ENCODE results near the gene SLC2A5.
"Not testable (repeated sequence)": the region's sequence is repeated elsewhere in the genome, so short reads cannot be mapped to it uniquely, and the experiment has no call there.

The SLC2A5 gene

DNA sequence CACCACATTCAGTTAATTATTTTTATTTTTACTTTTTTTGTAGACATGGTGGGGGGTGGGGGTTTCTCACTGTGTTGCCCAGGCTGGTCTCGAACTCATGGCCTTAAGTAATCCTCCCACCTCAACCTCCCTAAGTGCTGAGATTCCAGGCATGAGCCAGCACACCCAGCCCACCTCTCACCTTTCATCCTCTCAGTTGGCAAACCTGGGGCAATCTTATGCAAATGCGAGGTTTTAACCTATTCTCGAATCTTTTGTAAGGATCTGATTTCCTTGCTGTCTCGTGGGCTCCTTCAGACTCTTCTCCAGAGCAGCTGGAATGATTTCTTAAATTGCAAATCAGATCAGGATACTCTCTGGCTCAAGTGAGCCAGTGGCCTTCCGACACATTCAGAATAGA, 36.1 kb downstream of the SLC2A5 start:
- DNase-seq = no peak

DNA sequence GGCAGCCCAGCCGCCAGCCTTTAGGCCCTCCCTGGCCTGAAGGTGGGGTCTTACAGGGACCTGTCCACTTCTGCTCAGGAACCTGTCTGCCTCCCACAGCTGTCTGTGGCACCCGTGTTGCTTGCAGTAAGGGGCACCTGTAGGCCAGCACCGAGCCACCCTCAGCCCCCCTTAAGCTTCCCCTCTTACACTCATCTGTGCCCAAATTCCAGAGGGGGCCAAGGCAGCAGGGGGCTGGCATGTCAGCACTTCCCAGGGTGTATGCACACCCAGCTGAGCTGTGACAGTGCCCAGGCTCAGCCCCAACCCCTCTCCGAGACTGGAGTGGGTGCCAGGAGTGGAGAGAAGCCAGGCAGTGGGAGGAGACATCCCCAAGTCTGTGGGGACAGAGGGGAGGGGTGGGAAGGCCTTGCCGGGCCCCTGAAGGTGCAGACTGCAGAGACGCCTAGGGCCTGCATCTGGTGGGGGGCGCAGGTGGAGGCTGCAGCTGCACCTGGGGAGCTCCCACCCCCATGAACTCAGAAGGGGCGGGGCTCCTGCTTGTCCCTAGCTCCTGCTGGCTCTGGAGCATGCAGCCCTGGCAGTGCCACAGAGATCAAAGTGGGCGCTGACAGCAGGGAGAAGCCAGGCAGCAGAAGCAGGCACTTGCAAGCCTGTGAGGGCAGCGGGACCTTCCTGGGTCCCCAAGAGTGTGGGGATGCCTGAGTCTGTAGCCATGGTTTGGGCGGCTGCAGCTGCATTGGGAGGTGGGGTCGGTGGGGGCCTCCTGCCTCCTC, 37.8 kb downstream of the SLC2A5 start:
- no peak for DNase-seq

DNA sequence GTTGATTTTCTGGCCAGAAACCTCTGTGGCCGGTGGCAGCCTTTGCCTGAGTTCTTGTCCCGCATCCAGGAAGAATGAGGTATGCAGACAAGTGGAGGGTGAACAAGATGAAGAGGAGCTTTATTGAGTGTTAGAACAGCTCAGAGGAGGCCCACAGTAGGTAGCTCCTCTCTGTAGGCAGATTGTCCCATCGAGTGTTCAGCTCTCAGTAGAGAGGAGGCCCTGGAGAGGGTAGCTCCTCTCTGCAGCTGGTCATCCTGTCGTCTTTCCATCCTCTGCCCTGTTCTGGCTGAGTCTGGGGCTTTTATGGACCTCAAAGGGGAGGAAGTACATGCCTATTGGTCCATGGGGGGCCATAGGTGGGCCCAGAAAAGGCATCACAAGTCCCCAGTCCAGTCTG, 38.4 kb downstream of the SLC2A5 start:
- not testable (repeated sequence) for DNase-seq

DNA sequence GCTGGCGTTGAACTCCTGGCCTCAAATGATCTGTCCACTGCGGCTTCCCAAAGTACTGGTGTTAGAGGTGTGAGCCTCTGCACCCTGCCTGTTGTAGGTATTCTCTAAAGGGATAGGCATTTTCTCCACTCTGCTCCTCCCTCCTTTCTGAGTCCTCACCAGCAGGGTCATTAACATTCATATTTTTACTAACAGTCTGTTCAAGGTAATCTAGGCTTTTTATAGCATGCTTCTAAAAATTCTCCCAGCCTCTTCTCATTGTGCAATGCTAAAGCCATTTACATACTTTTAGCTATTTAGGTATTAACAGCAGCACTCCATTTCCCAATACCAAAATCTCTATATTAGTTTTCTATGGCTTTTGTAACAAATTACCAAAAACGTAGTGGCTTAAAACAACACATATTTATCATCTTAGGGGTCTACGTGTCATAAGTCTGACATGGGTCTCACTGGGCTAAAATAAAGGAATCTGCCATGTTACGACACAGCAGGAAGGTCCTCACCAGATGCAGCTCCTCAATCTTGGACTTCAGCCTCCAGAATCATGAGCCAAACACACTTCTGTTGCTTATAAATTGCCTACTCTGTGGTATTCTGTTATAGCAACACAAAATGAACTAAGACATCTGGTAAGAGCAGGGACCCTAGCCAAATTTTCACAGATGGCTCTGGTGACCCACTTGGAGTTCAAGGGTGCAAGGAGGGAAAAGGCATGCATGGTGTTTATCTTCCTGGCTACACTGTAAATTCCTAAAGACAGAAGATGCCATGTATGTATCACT, 40.3 kb downstream of the SLC2A5 start:
- DNase-seq = no peak

DNA sequence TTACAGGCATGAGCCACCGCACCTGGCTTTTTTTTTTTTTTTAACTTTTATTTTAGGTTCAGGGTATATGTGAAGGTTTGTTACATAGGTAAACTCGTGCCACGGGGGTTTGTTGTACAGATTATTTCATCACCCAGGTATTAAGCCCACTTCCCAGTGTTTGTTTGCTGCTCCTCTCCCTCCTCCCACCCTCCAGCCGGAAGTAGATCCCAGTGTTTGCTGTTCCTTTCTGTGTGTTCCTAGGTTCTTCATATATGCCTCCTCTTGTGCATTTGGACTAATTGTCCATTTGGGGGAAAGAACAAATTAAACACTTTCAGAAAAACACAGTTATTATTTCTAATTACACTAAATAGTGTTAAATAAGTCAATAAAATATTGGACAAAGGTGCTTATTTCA, 42.1 kb downstream of the SLC2A5 start:
- no peak for DNase-seq

DNA sequence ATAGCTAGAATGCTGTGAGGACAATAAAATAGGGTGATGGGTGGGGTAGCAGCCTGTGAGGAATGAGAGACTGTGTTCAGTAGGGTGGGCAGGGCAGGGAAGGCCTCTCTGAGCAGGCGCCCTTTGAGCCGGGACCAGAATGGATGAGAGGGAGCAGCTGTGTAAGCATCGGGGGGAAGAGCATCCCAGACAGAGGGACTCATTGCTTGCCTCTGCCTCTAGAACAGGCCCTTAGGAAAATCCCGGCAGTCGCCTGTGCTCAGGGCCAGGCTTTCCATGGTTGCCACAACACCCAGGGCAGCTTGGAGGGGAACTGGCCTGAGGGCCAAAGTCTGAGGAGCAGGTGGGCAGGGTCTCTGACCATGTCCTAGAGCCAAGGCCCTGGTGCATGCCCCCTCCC, 44.0 kb downstream of the SLC2A5 start:
- no peak for DNase-seq

DNA sequence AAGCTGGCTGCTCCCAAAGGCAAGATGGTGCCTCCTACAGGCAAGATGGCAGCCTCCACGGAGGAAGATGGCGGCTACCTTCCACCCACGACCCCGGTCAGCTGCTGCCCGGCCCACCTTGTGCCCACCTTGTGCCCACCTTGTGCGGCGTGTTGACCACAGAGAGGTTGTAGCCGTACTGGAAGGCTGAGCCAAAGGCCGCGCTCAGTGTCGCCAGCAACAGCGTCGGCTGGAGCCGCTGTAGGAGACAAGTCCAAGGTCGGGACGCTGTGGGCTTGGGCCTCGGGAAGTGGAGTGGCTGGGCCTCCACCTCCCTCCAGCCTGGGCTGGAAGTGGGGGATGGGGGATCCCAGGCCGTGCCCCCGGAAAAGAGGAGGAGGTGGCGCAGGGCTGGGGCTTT, 44.6 kb downstream of the SLC2A5 start:
- no peak for DNase-seq

DNA sequence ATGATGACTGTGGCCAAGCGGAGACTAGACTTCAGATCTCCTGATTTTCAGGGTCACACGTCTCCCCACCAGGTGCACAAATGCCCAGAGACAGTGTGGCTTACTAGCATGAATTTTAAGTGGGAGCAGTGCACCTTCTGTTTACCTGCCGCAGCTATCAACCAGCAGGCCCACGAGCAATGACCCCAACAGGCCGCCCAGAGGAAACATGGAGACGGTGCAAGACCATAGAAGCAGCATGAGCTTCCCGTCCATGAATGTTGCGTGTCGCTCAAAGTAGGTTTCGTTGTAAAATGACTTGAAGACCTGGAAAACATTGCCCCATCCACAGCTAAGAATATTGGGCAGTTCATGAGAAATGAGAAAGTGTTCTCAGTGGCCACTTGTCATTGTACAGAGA, 46.7 kb downstream of the SLC2A5 start:
- no peak for DNase-seq

DNA sequence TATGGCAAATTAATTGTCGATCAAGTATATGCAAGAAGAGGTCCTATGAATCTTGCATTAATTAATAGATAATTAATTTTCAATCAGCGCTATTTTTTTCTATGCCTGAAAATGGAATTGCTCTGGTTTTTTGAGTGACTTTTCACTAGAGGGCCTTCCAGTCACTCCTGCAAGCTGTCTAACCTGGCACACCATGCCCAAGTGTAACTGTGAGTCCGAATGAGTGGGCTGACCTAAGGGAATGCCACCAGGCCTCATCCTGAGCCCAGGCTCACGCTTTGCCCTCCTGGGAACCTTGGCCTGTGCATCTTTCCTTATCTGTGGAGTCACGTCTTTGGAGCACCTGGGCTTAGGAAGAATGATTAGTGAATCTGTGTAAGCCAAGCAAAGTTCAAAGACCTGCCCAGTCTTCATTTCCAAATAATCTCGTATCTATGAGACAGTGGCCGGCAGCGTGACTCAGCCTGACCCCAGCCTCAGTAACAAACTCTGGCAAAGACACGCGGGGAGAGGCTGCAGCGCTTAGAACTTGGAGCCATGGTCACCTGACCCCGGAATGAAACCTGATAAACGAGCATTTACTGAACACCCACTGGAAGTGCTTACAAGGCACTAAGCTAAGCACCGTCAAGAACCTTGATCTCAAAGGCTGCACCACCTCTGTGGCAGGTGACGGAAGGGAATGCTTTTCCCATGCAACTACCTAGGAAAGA, 47.3 kb downstream of the SLC2A5 start:
- not testable (repeated sequence) for DNase-seq

DNA sequence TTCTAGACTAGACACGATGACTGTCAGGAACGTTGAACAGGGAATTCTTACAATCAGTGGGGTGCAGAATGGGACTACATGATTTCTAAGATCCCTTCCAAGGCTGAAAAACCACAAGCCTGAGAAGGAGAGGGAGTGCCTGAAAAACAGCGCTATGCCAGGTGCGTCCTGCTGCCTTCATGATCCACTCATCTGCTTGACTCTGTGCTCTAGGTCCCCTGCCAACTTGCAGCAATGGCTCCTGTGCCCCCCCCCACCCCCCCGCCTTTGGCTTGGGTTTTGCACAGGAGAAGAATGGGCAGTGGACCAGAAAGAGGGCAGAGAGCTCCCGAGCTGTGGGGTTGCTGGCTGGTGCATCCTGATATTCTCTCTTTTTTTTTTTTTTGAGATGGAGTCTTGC, 49.1 kb downstream of the SLC2A5 start:
- no peak for DNase-seq

DNA sequence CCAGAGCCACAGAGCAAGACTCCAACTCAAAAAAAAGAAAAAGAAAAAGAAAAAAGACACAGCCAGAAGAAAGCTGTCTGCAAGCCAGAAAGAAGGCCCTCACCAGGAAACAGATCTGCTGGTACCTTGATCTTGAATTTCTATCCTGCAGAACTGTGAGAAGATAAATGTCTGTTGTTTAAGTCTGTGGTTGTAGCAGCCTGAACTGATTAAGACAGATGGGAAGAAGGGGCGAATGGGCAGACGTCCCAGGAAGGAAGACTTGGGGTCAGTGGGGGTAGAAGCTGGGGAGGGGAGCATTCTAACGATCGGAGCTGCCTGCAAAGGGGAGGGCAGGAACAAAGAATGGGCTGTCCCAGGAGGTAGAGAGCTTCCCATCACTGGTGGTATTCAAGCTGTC, 49.5 kb downstream of the SLC2A5 start:
- DNase-seq = no peak

DNA sequence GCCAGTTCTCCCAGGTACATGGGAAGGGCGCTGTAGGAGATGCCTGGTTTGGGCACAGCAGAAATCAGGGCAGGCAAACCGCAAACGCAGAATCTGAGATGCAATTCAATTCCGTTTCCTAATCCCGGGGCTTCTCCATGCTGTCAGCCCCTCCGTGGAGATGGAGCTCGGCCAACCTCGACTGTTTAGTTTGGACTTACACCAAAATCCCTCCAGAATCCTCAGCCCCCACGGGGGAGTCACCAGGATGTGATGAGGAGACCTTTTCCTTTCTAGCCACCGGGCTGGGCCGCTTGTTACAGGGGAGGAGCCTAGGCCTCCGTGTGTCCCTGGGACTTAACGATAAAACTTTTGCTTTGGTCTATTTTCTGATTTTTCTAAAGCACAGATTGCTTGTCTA, 51.1 kb downstream of the SLC2A5 start:
- DNase-seq = no peak

DNA sequence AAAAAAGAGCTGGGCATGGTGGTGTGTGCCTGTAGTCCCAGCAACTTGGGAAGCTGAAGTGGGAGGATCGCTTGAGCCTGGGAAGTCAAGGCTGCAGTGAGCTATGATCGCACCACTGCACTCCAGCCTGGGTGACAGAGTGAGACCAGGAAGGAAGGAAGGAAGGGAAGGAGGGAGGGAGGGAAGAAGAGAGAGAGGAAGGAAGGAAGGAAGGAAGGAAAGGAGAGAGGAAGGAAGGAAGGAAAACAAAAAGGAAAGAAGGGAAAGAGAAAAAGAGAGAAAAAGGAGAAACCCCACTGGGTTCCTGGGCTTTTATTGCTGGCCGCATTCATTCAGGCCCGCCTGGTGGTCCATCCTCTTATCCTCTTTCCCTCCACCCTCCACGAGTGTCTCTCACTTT, 53.0 kb downstream of the SLC2A5 start:
- no peak for DNase-seq

DNA sequence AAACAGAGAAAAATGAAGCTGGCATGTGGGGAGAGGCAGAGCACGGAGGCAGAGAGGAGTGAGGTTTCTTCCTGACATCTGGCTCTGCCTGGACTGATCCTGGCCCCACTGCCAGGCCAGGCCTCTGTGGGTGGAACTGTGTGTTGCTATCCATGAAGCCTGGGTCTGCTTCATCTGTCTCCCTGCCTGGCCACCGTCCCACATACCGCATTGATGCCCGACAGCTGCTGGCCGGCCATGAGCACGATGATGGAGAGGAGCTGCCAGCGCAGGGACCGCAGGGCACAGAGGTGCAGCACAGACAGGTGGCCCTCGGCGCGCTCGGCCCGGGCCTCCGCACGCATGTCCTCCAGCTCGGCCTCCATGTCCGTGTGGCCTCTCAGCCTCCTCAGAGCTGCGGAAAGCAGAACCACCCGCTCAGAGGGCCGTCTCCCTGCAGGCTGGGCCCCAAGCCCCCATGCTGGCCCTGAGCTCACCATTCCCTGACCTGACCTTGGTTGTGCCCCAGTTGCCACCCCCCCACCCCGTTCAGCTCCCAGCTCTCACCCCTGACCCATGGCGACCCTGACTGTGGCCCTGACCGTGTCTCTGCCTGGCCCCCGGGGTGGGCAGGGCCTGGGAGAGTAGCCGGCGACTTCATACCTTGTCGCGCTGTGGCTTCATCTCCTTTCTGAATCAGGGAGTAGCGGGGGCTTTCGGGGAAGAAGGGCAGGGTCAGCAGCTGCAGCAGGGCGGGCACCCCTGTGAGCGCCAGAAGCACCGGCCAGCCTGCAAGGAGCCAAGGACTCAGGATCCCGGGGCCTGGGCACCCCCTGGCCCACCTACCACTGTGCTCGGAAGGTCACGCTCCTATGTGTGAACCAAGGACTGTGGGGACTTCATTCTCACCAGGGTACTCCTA, 54.7 kb downstream of the SLC2A5 start:
- no peak for DNase-seq

DNA sequence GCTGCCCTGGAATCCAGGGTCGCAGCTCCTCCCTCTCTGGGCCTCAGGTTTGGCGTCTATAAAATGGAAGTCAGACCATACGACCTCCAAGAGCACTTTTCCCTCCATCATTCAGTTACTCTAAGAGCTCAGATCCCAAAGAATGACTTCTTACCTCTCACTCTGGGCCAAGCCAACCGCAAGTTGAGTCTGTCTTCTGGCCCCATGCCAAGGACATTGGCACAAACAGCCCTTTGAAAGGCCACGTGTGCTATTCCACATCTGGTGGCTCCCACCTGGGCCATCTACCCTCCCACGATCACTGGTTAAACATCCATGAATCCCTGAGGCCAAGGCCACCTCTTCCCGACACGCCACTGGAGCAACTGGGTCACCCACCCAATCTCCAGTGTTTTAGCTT, 55.6 kb downstream of the SLC2A5 start:
- DNase-seq = no peak

DNA sequence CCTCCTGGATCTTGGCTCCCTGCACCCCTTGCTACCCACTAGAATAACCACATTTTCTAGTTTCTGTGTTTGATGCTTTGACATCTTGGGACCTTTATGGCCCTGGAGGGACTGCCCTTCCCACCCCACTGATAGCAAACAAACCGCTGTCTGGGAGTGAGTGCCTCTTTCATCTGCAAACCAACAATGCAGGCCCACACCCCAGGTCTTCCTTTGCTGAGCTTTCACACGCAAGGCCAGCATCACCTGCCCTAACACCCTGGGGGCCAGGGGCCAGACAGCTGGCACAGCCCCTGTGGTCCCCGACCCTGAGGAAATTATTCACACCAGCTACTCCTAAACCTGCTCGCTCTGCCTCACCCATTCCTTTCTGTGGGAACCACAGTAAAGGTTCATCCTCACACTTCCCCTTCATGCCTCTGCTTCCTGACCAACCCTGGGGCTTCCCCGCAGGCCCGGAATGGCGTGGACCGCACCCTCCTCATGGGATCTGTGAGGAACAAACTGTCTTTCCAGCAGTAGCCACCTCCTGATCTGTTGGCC, 58.6 kb downstream of the SLC2A5 start:
- DNase-seq = peak in 1 of 2 donors; percentile 33

DNA sequence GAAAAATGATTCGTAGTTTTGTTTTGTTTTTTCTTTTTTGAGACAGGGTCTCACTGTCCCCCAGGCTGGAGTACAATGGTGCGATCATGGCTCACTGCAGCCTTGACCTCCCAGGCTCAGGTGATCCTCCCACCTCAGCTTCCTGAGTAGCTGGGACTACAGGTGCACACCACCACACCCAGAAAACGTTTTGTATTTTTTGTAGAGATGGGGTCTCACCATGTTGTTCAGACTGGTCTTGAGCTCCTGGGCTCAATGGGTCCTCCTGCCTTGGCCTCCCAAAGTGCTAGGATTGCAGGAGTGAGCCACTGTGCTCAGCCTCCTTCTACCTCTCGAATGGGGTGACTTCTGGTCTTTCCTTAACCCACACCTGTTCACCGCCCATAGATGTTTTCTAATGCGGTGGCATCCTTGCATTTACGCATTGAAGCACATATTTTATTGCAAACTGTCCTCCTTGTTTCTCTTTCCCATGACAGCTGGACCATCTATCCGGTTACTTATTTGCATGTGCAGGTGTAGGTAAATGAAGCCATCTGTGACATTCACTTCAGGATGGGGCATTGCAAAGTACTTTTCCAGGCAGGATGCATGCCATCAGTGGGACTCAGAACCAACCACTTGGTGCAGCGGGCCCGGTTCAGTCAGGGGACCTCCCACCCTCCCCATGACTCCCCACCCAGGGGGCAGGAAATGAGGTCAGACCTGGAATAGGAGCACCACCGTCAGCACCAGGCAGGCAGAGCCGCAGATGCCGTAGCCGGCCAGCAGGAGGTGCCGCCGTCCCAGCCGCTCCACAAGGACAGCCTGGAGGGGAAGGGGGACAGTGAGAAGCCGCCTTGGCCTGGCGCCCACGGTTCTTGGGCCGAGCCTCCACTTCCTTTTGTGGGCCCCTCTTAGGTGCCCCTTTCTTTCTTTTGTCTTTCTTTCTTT, 59.7 kb downstream of the SLC2A5 start:
- peak in 1 of 2 donors; percentile 29 for DNase-seq

DNA sequence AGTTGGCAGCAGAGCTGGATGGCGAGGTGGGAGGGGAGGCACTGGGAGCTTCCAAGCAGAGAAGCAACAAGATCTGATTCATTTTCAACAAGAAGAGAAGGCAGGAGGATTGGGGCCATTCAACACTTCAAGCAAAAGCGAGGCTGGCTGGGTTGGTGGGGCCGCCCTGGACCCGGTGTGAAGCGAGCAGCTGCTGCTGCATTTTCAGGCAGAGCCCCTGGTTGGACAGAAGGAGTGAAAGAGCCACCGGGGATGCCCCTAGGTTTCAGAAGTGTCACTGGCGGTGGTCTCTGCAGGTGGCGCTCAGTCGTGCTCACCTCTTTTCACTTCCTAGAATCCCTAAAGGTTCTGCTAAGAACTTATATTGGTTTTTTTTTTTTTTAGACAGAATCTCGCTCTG, 61.2 kb downstream of the SLC2A5 start:
- DNase-seq = no peak

DNA sequence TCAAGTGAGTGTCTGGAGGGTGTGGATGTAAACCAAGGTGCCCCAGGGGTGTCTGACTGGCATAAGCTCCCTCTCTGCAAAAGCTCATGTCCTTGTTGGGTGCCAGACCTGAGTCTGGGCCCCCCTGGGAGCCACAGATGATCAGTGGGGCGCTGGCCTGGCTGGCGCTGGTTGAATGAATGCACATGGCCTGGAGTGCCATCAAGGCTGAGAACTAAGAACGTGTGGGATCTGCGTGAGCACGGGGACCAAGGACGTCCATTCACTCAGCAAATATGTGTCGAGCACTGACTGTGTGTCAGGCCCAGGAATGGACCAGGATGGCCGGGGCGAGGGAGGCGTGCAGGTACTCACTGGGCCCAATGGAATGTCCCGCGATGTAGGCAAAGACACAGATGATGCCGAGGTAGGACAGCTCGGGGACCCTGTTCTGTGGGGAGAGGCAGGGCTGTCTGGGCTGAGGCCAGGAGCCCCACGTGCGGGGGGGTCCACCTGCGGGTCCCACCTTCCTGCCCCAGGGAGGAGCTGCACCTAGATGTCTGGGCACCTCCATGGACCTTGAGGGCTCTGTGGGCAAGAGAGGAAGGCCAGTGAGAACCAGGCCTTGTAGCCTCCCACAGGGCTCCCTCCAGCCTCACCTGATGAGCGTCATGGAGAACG, 62.3 kb downstream of the SLC2A5 start:
- DNase-seq = no peak

DNA sequence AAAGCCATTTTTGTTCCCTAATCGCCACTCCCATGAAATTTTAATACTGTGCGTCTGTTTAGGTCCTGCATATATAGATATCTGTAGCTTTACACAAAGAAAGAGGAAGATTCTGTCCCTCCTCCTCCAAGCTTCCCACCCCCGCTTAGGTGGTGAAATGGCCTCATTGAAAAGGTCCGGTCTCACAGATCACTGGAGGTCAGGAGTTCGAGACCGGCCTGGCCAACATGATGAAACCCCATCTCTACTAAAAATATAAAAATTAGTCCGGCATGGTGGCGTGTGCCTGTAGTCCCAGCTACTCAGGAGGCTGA, 64.1 kb downstream of the SLC2A5 start:
- DNase-seq = no peak

Data from CD4-positive, alpha-beta T cell treated with Interleukin-4 for 1 hour (primary cell).